ENCODE results near the gene RASSF7. TPM values are rescaled to one million over a fixed set of nuclear protein-coding genes. Genes with fewer than 3 reads are reported as not detected.
A peak's percentile ranks its signal among the peaks of the same experiment; 100 is the strongest.

Gene RASSF7
- total and polyA plus RNA-seq, 2 experiments from 2014 or later: 11.9 to 18.8 TPM

GRCh38 chr11:605286-606129 lies 44.7 kb downstream of the RASSF7 start:
- Histone ChIP-seq H3K4me1 (ENCODE audit: insufficient read depth) (no peaks in the 10 kb centered on the region), H3K9me3 (ENCODE audit: low read depth) (no peaks in the 10 kb centered on the region), H3K79me2 (ENCODE audit: insufficient read depth) (peaks cover 10% of the 10 kb centered on the region; the same call in 1 of the 2 replicates), H2AFZ (no peak overlapping the region), H3K9ac (no peak overlapping the region), H3K4me2 (ENCODE audit: unreplicated experiment) (no peak overlapping the region), H3F3A (ENCODE audit: insufficient read depth) (no peaks in the 10 kb centered on the region), H3K27ac (no peak overlapping the region), H3K9me2 (ENCODE audit: insufficient read depth) (no peaks in the 10 kb centered on the region), H3K36me3 (ENCODE audit: low read depth) (peaks cover 15% of the 10 kb centered on the region; the same call in 1 of the 2 replicates), H3K4me3 (no peak overlapping the region), H4K20me1 (ENCODE audit: insufficient read depth) (no peaks in the 10 kb centered on the region), H3K27me3 (replicated peaks; ENCODE audit: insufficient read depth) (no peaks in the 10 kb centered on the region)
- in situ Hi-C loops (cut with MboI): no loop called here
- WGBS, 2 experiments (ENCODE audit: low coverage in 1 of 2, low lambda C conversion rate in 2 of 2, missing lambda C conversion rate in 2 of 2): 92 to 96% methylated on average over 32 to 33 of the region's 33 CpGs
- no peak for TF ChIP-seq EZH2 (IDR thresholded peaks at IDR 0.05; ENCODE audit: insufficient read depth, poor library complexity, severe bottlenecking)
- TF ChIP-seq EZH2phosphoT487 (IDR thresholded peaks at IDR 0.05; ENCODE audit: insufficient read depth, low read depth): no peak
- no peak for DNase-seq

GRCh38 chr11:606245-606644 lies 45.5 kb downstream of the RASSF7 start:
- Histone ChIP-seq H2AFZ (no peak overlapping the region), H4K20me1 (ENCODE audit: insufficient read depth) (no peaks in the 10 kb centered on the region), H3K9ac (no peak overlapping the region), H3K4me2 (ENCODE audit: unreplicated experiment) (no peak overlapping the region), H3K4me3 (no peak overlapping the region), H3F3A (ENCODE audit: insufficient read depth) (no peaks in the 10 kb centered on the region), H3K27ac (no peak overlapping the region), H3K4me1 (ENCODE audit: insufficient read depth) (no peaks in the 10 kb centered on the region), H3K36me3 (ENCODE audit: low read depth) (peaks cover 19% of the 10 kb centered on the region; the same call in 1 of the 2 replicates), H3K79me2 (ENCODE audit: insufficient read depth) (peaks cover 10% of the 10 kb centered on the region; the same call in 1 of the 2 replicates), H3K9me3 (ENCODE audit: low read depth) (no peaks in the 10 kb centered on the region), H3K27me3 (replicated peaks; ENCODE audit: insufficient read depth) (no peaks in the 10 kb centered on the region), H3K9me2 (ENCODE audit: insufficient read depth) (no peaks in the 10 kb centered on the region)
- in situ Hi-C loops (cut with MboI): no loop called here
- WGBS, 2 experiments (ENCODE audit: low coverage in 1 of 2, low lambda C conversion rate in 2 of 2, missing lambda C conversion rate in 2 of 2): 69 to 71% methylated on average over 13 to 15 of the region's 19 CpGs
- DNase-seq: peak; percentile 68
- TF ChIP-seq EZH2 (IDR thresholded peaks at IDR 0.05; ENCODE audit: insufficient read depth, poor library complexity, severe bottlenecking) (no peak), EZH2phosphoT487 (IDR thresholded peaks at IDR 0.05; ENCODE audit: insufficient read depth, low read depth) (no peak)

- Histone ChIP-seq H4K20me1 (ENCODE audit: insufficient read depth) (no peaks in the 10 kb centered on the region), H3K27ac (no peak overlapping the region), H3K4me2 (ENCODE audit: unreplicated experiment) (no peak overlapping the region), H3K9ac (no peak overlapping the region), H3K9me3 (ENCODE audit: low read depth) (no peaks in the 10 kb centered on the region), H3K36me3 (ENCODE audit: low read depth) (peaks cover 19% of the 10 kb centered on the region; the same call in 1 of the 2 replicates), H3K4me1 (ENCODE audit: insufficient read depth) (no peaks in the 10 kb centered on the region), H3K9me2 (ENCODE audit: insufficient read depth) (no peaks in the 10 kb centered on the region), H3K27me3 (replicated peaks; ENCODE audit: insufficient read depth) (no peaks in the 10 kb centered on the region), H3K79me2 (ENCODE audit: insufficient read depth) (peaks cover 5% of the 10 kb centered on the region; the same call in 1 of the 2 replicates), H3F3A (ENCODE audit: insufficient read depth) (peaks cover 4% of the 10 kb centered on the region; the same call in 1 of the 2 replicates), H2AFZ (no peak overlapping the region), H3K4me3 (no peak overlapping the region)
- TF ChIP-seq EZH2 (IDR thresholded peaks at IDR 0.05; ENCODE audit: insufficient read depth, poor library complexity, severe bottlenecking): no peak
- TF ChIP-seq EZH2phosphoT487 (IDR thresholded peaks at IDR 0.05; ENCODE audit: insufficient read depth, low read depth): no peak
- 92% methylated on average over 29 to 35 of the region's 35 CpGs for WGBS, 2 experiments (ENCODE audit: low coverage in 1 of 2, low lambda C conversion rate in 2 of 2, missing lambda C conversion rate in 2 of 2)
- no peak for DNase-seq
- in situ Hi-C loops (cut with MboI): no loop called here
Measured at GRCh38 chr11:607020-607780, 46.4 kb downstream of the RASSF7 start.

- 90% methylated on average over 39 to 45 of the region's 45 CpGs for WGBS, 2 experiments (ENCODE audit: low coverage in 1 of 2, low lambda C conversion rate in 2 of 2, missing lambda C conversion rate in 2 of 2)
- Histone ChIP-seq H2AFZ (no peak overlapping the region), H3K79me2 (ENCODE audit: insufficient read depth) (no peaks in the 10 kb centered on the region; the same call in 1 of the 2 replicates), H3K9me2 (ENCODE audit: insufficient read depth) (no peaks in the 10 kb centered on the region), H3K27ac (no peak overlapping the region), H3K36me3 (ENCODE audit: low read depth) (peaks cover 19% of the 10 kb centered on the region; the same call in 1 of the 2 replicates), H3K27me3 (replicated peaks; ENCODE audit: insufficient read depth) (no peaks in the 10 kb centered on the region), H3F3A (ENCODE audit: insufficient read depth) (peaks cover 7% of the 10 kb centered on the region; the same call in 1 of the 2 replicates), H4K20me1 (ENCODE audit: insufficient read depth) (no peaks in the 10 kb centered on the region), H3K9ac (no peak overlapping the region), H3K9me3 (ENCODE audit: low read depth) (no peaks in the 10 kb centered on the region), H3K4me2 (ENCODE audit: unreplicated experiment) (no peak overlapping the region), H3K4me3 (no peak overlapping the region), H3K4me1 (ENCODE audit: insufficient read depth) (no peaks in the 10 kb centered on the region)
- TF ChIP-seq EZH2 (IDR thresholded peaks at IDR 0.05; ENCODE audit: insufficient read depth, poor library complexity, severe bottlenecking) (no peak), EZH2phosphoT487 (IDR thresholded peaks at IDR 0.05; ENCODE audit: insufficient read depth, low read depth) (no peak)
- in situ Hi-C loops (cut with MboI): no loop called here
- no peak for DNase-seq
Measured at GRCh38 chr11:607971-608659, 47.3 kb downstream of the RASSF7 start.

All from GM23248 (cell line).